ENCODE data around the gene SLC38A2. TPM values are rescaled to one million over a fixed set of nuclear protein-coding genes. Genes with fewer than 3 reads are reported as not detected.

Gene SLC38A2
- total and polyA plus RNA-seq, 2 experiments from 2014 or later = 78.3 to 201 TPM

- DNase-seq (ENCODE audit: low read depth in 1 of 2, low spot score in 1 of 2) = peak in 1 of 2 donors; percentile 65
- Histone ChIP-seq H3K27me3 (no peaks in the 10 kb centered on the region), H3K36me3 (peaks cover 58% of the 10 kb centered on the region), H3K27ac (peak overlapping the region; percentile 37), H3K4me1 (ENCODE audit: low read depth) (peaks cover 31% of the 10 kb centered on the region), H3K9me3 (ENCODE audit: low read depth) (no peaks in the 10 kb centered on the region), H3K4me3 (peak overlapping the region; percentile 99)
- TF ChIP-seq CTCF (IDR thresholded peaks at IDR 0.05; ENCODE audit: low read depth, low read length) = no peak
These were observed 2.8 kb downstream of the SLC38A2 start for GRCh38 chr12:46369474-46370379.

GRCh38 chr12:46369095-46369473 is 3.5 kb downstream of the SLC38A2 start:
- Histone ChIP-seq H3K27ac (peak overlapping the region; percentile 37), H3K27me3 (no peaks in the 10 kb centered on the region), H3K36me3 (peaks cover 64% of the 10 kb centered on the region), H3K9me3 (ENCODE audit: low read depth) (no peaks in the 10 kb centered on the region), H3K4me3 (peak overlapping the region; percentile 99), H3K4me1 (ENCODE audit: low read depth) (peaks cover 31% of the 10 kb centered on the region)
- TF ChIP-seq CTCF (IDR thresholded peaks at IDR 0.05; ENCODE audit: low read depth, low read length) = no peak
- DNase-seq (ENCODE audit: low read depth in 1 of 2, low spot score in 1 of 2) = no peak

GRCh38 chr12:46368684-46369083 is 3.9 kb downstream of the SLC38A2 start:
- Histone ChIP-seq H3K4me3 (peak overlapping the region; percentile 99), H3K36me3 (peaks cover 68% of the 10 kb centered on the region), H3K27ac (peak overlapping the region; percentile 37), H3K9me3 (ENCODE audit: low read depth) (no peaks in the 10 kb centered on the region), H3K4me1 (ENCODE audit: low read depth) (peaks cover 31% of the 10 kb centered on the region), H3K27me3 (no peaks in the 10 kb centered on the region)
- TF ChIP-seq CTCF (IDR thresholded peaks at IDR 0.05; ENCODE audit: low read depth, low read length) = no peak
- DNase-seq (ENCODE audit: low read depth in 1 of 2, low spot score in 1 of 2) = peak in 1 of 2 donors; percentile 40

- DNase-seq (ENCODE audit: low read depth in 1 of 2, low spot score in 1 of 2) = peak in 1 of 2 donors; percentile 55
- Histone ChIP-seq H3K4me3 (no peak overlapping the region), H3K4me1 (ENCODE audit: low read depth) (peaks cover 31% of the 10 kb centered on the region), H3K36me3 (peaks cover 74% of the 10 kb centered on the region), H3K27me3 (no peaks in the 10 kb centered on the region), H3K27ac (no peak overlapping the region), H3K9me3 (ENCODE audit: low read depth) (no peaks in the 10 kb centered on the region)
- no peak for TF ChIP-seq CTCF (IDR thresholded peaks at IDR 0.05; ENCODE audit: low read depth, low read length)
These were observed 4.4 kb downstream of the SLC38A2 start for GRCh38 chr12:46368138-46368537.

GRCh38 chr12:46367351-46368029 is 5.1 kb downstream of the SLC38A2 start:
- no peaks in the 10 kb centered on the region for H3K9me3 ChIP-seq (ENCODE audit: low read depth)
- no peaks in the 10 kb centered on the region for H3K27me3 ChIP-seq
- H3K36me3 ChIP-seq = peaks cover 80% of the 10 kb centered on the region
- peak in 1 of 2 donors; percentile 70 for DNase-seq (ENCODE audit: low read depth in 1 of 2, low spot score in 1 of 2)
- H3K4me1 ChIP-seq (ENCODE audit: low read depth) = peaks cover 31% of the 10 kb centered on the region
- no peak overlapping the region for H3K4me3 ChIP-seq
- TF ChIP-seq CTCF (IDR thresholded peaks at IDR 0.05; ENCODE audit: low read depth, low read length) = no peak
- no peak overlapping the region for H3K27ac ChIP-seq

All from cardiac muscle cell (in vitro differentiated cells and primary cell).